GM18508 (cell line): ENCODE results near the gene PCBP3.
"Not testable (repeated sequence)": the region's sequence is repeated elsewhere in the genome, so short reads cannot be mapped to it uniquely, and the experiment has no call there.

ENCODE experiments used
- ATAC-seq: cut with Tn5 transposase; IDR thresholded peaks from one replicate; pipeline ENCODE4 v1.9.1; 2021; ENCODE audit warnings: moderate number of reproducible peaks; ENCODE audit not compliant: insufficient read depth, unreplicated experiment

Gene PCBP3

DNA sequence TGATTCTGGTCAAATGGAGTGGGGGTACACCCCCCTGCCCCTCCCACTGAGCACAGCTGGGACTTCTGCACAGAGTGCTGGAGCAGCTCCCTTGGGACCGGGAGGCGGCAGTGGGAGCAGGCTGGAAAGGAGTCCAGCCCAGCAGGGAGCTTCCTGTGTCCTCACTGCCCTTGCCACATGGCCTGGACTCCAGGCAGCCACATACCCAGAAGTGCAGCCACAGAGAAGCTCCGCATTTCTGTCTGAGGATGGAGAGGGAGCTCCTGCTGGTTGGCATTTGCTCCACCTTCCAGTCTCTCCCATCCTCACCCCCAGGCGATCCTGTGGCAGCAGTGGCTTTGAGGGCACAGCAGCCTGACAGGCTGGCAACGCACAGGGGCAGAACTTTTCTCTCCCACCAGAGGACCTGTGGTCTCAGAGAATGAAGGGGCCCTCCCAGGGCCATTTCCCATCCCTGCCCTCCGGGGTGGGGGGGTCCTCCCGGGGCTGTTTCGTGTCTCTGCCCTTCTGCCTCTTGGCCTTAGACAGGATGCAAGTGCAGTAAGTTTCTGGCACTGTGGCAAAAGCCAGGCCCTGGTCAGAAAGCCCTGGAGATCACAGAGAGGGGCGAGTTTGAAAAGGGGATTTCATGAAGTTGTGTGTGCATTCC, 234.4 kb downstream of the PCBP3 start:
- no peak for ATAC-seq

DNA sequence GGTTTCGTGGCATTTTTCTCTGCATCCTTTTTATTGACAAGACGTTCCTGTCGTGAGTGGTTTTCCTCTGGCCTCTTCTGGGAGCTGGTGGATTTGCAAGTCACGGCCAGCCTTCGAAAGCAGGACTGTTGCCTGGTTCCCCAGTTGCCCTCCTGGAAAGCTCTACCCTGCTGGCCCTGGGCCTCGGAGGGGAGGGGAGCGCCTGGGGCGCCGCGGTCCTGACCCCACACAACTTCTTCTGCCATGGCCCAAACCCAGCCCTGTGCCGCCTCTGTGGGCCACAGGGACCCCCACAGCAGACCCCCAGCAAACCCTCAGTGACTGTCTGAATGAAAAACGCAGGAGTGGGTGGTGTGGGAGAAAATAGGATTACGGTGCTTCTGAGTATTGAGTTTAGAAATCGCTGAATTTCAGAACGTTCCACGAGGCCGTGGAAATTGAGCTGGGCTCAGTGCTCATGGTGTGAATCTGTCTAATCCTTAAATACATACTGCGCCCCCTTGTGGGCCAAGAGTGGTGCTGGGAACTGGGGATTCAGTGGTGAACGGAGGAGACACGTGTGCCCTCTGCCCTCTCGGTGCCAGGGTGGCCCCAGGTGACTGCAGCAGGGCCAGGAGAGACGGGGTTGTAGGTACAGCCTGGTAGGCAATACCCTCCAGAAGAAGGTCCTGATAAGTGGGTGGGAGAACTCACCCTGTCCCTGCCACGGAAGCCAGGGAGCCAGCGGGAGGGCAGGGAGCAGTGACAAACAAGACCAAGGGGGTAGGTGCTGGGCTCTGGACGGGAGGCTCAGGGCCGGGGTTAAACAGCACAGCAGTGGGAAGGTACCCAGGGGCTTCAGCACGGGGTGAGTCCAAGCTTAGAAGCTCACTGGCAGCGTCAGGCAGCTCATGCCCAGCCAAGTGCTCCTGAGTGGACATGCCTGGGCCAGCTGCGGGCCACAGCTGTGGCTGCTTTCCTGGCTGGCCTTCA, 236.9 kb downstream of the PCBP3 start:
- ATAC-seq, result no peak

DNA sequence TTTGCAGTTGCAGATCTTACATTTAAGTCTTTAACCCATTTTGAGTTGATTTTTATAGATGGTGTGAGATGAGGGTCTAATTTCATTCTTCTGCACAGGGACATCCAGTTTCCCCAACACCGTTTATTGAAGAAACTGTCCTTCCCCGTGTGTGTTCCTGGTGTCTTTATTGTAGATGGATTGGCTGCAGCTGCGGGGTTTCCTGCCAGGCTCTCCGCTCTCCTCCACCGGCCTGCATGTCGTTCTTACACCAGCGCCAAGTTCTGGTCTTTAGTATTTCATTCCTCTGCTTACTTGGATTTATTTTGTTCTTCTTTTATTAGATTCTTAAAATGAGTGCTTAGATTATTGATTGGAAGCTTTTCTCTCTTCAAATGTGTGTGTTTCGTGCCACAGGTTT, 239.1 kb downstream of the PCBP3 start:
- ATAC-seq, result no peak

DNA sequence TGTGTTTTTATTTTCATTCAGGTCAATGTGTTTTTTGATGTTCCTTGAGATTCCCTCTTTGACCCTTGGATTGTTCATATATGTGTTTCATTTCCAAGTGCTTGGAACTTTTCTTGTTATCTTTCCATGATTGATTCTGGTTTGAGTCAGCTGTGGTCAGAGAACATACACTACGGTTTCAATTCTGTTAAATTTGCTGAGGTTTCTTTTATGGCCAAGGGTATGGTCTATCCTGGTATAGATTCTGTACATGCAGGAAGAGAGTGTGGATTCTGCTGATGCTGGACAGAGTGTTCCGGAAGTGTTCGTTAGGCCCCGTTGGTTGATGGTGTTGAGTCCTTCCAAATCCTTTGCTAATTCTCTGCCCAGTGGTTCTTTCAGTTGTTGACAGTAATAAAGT, 239.6 kb downstream of the PCBP3 start:
- ATAC-seq, result no peak

DNA sequence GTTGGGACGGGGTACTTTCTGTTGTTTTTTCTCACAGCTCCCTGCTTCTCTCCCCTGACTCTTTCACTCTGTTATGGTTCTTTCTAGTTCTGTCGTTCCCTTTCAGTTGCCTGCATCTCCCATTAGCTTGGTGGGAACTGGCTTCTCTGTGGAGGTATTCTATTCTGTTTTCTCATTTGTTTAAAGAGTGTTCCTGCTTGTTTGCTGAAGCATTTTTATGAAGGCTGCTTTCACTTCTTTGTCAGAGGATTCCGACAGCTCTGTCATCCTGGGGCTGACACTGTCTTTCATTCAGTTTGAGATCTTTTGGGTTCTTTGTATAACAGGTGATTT, 242.0 kb downstream of the PCBP3 start:
- ATAC-seq, result no peak

DNA sequence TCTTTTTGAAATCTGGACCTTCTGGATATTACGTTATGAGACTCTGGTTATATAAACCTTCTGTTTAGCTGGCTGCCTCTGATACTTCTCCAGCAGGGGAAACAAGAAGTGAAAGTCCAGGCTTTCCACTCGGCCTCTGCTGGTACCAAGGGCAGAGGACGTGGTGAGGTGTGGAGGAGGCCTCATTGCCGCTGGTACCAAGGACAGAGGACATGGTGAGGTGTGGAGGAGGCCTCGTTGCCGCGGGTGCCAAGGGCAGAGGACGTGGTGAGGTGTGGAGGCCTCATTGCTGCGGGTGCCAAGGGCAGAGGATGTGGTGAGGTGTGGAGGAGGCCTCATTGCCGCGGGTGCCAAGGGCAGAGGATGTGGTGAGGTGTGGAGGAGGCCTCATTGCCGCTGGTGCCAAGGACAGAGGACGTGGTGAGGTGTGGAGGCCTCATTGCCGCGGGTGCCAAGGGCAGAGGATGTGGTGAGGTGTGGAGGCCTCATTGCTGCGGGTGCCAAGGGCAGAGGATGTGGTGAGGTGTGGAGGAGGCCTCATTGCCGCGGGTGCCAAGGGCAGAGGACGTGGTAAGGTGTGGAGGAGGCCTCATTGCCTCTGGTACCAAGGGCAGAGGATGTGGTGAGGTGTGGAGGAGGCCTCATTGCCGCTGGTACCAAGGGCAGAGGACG, 242.5 kb downstream of the PCBP3 start:
- ATAC-seq, result not testable (repeated sequence)

DNA sequence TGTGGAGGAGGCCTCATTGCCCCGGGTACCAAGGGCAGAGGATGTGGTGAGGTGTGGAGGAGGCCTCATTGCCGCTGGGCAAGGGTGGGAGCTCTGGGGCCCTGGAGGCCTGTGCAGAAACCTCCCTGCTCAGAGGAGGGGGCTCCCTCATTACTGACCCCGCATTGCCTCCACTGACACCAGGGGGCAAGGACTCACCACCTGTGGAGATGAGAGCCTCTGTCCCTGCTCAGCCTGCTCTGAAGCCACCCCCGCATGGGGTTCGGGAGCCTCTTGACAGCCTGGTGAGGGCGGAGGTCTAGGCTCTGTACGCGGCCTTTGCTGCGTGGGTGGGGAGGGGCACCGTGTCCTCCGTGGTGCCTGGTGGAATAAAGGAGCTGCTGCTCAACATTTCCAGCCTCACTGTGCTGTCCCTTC, 243.1 kb downstream of the PCBP3 start:
- no peak for ATAC-seq

DNA sequence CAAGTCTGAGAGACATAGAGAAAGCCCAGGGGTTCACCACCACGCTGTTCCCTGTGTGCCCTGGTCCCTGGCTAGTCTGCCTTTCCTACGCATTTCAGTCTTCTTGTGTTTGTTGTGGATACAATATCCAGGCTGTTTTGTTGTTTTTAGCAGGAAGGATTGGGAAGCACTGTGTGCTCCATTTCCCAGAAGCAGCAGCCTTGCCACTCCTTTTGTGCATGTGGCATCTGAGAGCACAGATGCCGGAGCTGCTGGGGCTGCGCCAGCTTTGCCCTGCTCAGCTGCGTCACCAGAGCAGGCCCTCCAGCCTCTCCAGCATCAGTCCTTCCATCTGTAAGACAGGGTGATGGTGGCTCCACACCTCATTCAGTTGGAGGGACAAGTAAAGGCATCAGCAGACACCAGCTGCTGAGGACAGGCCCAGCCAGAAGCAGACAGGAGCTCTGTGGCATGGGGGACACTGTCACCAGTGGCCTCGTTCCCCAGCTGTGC, 243.6 kb downstream of the PCBP3 start:
- no peak for ATAC-seq

DNA sequence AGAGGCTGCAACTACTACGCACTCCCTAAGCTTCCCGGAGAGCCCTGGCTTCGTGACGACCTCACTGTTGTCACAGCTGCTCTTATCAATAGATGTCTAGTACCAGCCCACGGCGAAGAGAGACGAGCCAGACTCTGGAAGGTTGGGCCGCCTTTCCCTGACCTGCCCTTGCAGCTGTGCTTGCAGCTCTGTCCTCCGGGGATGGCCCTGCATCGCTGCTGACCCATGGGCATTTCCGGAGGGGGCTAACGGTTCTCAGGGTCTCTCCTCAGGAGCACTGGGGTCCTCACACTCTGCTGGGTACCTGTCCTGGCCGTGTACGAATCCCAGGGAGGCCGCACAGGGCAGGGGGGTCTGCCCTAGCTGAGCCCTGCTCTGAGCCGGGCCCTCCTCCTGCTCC, 244.3 kb downstream of the PCBP3 start:
- no peak for ATAC-seq

DNA sequence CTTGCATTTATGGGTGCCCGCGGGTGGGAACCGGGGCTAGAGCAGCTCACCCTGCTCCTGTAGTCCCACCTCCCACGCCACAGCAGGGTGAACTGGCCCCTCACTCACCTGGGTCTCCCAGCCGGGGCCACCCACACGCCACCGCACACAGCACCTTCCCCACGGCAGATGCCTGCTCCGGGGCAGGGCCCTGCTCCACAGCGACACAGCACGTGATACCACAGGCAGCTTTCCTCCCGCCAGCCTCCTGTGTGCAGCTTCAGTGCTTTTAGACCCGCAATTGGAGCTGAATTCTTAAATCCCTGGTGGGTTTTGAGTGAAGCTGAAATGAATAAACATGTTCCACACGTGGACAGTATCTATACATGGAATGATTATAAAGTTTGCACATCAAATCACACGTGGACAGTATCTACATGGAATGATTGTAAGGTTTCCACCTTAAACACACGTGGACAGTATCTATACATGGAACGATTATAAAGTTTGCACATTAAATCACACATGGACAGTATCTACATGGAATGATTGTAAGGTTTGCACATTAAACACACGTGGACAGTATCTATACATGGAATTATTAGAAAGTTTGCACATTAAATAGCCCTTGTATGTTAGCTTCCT, 245.0 kb downstream of the PCBP3 start:
- no peak for ATAC-seq

DNA sequence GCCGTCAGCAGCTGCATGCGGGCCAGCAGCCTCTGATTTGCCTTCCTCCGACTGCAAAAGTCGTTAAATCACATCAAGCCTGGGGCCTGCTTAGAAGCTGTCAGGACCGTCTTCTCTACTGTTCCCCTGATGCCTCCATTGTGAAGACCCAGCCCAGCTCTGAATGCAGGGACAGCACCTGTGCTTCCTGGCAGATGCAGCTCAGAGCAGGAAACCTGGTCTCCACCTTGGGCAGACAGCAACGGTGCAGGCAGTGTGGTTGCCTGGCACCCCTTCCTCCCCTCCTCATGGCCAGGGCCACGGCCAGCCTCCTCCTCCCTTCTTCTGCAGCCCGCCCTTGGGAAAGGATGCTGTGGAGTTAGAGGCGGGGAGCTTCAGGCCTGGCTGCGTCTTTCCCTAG, 245.7 kb downstream of the PCBP3 start:
- ATAC-seq, result no peak

DNA sequence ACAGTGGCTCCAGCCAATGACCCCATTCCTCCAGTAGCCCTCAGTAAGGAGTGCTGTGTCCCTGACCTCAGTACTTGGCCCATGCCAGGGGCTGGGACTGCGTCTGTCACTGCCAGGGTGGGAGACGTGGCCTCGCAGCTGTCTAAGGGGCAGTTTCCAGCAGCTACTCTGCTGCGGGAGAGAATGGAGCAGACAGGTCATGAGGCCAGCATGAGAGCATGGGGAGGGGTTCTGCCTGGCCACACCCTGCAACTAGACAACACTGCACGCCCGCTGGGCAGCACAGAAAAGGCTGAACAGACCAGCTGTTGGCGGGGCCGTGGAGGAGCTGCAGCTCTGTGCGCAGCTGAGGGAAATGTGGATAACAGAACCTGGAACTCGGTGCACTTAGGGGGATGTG, 246.4 kb downstream of the PCBP3 start:
- no peak for ATAC-seq

DNA sequence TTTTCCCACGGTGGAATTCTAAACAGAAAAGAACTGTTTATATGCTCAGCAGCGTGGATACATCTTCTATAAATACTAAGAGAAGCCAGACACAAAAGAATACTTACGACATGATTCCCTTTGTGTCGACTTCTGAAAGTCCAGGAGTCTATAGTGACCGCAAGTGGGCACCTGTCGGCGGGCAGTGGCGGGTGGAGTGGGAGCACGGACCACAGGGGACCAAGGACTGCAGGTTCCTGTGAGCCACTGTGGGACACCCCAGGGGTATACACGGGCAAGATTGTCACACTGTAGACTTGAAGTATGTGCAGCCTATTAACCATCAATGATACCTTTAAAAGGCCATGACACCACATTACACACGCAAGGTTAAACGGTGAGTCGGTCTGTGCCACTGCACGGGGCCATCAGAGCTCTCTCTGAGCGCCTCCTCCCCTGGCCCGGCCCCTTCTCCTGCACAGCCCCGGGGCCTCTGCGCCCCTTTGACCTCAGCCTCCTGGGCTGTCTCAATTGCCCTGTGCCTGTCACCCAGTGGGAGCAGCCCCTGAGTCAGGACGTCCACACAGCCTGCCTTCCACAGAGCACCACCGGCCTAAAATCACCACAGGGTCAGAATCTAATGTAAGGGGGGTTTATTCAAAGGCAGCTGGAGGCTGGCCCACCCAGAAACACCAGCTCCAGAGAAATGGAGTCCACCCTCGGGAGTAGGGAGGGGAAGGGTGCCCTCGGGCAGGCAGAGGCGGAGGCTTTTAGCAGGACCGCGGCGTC, 248.0 kb downstream of the PCBP3 start:
- no peak for ATAC-seq

DNA sequence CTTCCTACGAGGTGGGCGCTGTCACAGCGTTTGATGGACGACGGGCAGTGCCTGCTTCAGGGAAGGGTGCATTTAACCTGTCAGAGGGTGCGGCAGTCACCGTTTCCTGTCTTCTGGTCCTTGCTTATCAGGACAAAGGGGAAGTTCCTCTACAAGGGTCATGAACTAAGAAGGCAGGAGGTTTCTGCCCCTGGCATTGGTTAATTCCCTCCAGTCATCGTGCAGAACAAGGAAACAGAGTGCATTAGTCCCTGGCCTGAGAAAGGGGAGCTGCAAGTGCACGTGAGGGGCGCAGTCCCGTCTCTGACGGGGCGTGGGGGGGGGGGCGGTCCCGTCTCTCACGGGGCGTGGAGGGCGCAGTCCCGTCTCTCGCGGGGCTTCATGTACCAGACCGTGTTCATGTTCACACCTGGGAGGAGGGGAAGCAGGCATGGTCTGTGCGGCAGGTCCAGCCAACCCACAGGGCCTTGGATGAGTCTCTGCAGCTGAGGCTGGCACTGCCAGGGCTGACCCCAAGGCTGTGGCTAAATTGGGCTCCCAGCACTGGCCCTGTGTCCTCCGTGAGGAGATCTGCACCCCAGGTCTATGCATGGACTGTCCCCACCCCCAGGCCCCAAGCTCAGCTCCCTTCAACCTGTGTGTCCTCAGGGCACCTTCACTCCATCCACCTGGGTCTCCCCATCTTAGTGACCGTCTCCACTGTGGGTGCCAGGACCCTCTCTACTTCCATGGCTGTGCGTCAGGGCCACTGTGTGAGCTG, 248.8 kb downstream of the PCBP3 start:
- no peak for ATAC-seq

DNA sequence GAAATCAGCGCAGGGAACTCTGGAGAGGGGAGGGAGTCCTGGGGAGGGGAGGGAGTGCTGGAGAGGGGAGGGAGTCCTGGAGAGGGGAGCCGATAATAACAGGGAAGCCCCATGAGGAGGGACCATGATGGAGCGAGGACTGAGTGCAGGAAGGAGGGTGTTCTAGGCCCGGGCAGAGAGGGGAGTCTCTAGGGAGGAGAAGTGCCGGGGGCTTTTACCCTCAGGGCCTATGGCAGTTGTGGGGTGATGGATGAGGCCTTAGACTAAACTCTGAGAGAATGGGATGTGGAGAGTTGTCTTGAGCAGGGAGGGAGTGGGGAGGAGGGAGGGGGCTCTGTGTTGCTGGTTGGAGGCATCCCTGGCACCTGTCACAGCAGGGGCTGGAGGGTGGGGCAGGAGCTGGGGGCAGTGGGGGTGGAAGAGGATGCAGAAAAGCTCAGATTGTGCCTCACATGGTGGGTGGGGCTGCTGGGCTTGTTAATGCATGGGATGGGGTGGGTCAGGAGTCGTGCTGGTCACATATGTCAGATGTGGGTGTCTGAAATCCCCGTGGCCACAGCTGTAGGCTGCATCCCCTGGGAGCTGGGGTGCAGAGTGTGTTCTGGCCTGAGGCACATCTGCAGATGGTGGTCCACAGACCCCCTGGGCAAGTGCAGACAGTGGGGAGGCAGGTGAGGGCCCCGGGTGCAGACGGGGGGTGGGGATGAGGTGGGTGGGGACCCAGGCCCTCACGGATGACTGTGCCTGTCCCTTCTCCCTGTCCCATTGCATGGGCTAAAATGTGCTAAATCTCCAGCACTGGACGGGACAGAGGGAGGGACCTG, 249.6 kb downstream of the PCBP3 start:
- ATAC-seq, result no peak

DNA sequence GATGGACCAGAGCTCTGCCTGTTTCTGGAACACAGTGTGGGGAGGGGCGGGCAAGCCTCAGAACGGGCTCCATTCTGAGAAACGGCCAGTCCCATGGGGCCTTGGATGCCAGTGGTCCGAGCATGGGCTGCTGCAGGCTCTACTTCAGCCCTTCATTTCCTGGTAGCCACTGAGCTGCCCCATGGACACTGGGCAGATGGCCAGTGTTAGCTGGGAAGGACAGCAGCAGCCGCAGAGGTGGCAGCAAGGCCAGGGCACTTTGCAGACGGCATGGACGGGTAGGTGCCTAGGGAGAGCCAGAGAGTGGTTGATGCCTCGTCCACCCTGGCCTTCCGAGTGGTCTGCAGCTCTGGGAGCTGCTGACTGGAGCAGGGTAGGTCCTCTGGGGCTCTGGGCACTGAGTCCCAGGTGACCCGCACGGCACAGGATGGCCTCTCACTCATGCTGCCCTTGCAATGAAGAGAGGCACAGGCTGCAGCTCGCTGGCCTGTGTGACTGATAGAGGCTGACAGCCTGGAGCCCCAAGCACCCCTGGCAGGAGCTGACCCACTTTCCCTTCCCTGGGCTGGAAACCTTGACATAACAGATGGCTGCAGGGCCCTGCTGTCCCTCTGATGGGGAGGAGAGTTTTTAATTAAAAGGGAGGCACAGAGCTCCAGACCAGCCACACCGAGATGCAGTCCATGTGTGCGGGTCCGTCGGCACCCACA, 250.4 kb downstream of the PCBP3 start:
- ATAC-seq, result no peak

DNA sequence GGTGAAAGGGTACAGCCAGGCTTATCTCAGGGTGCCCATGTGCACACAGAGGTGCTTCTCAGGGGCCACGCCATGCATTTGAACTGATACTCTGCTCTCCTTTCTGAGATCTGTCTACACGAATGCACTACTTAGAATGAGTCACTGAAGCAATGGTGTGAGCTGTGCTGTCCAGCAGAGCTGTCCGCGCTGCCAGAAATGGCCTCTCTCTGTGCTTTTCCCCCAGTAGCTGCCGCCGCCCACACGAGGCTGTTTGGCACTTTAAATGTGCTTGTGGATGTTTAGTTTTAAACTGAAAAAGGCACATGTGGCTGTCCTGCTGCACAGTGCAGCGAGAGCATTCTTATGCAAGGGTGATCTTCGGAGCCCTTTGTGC, 250.9 kb downstream of the PCBP3 start:
- ATAC-seq, result no peak
